Mucosa of descending colon (tissue), 3 donors: ENCODE data around the gene VIPR1. TPM values are rescaled to one million over a fixed set of nuclear protein-coding genes. Genes with fewer than 3 reads are reported as not detected.
A peak's percentile ranks its signal among the peaks of the same experiment; 100 is the strongest.

Source experiments
- ATAC-seq: fragments of 200-7000 bp; cut with Tn5 transposase; one replicate; pipeline ENCODE4 v1.9.1; 2020; ENCODE audit warnings: mild to moderate bottlenecking, moderate library complexity
- DNase-seq, 3 donors: peaks; one replicate each; pipeline ENCODE4 v3.0.0-alpha.2; 2020
- H3K36me3 ChIP-seq: fragments of 200-600 bp; one replicate; pipeline ENCODE4 v1.8.0; 2021; ENCODE audit warnings: low read depth, mild to moderate bottlenecking
- H3K4me1 ChIP-seq: fragments of 200-600 bp; one replicate; pipeline ENCODE4 v1.8.0; 2021; ENCODE audit warnings: low read depth, mild to moderate bottlenecking
- H3K4me3 ChIP-seq: fragments of 200-600 bp; one replicate; pipeline ENCODE4 v1.8.0; 2021; ENCODE audit warnings: mild to moderate bottlenecking
- H3K9me3 ChIP-seq: fragments of 200-600 bp; one replicate; pipeline ENCODE4 v1.8.0; 2021; ENCODE audit warnings: mild to moderate bottlenecking
- CTCF ChIP-seq: fragments of 200-600 bp; IDR thresholded peaks from one replicate; pipeline ENCODE4 v1.8.0; 2022; ENCODE audit warnings: antibody characterized with exemption, mild to moderate bottlenecking
- intact Hi-C, 2 donors: fragments of 100-400 bp; cut with DNase I in 1 of 2; cut with micrococcal nuclease in 1 of 2; formaldehyde crosslinking; loops; one replicate each; pipeline versions ENCODE4 v1.11.0 to v1.11.1; 2022; cut with DNase I, micrococcal nuclease
- total RNA-seq, 3 donors: library from RNA; stranded (reverse); fragmentation: NEBNext Ultra II Directional in 2 of 3; extraction: Animal tissue kit (Norgen Biotek cat#: 25700) in 2 of 3; gene quantifications; one replicate each; pipeline versions ENCODE4 v1.2.1 to v1.2.4, GENCODE V29; 2021 to 2023
- donor health status: DM: no; HTN: no; CAD: no; lungs with moderate emphysema.
- donor health status: DM: no; HTN: no; CAD: no.
- donor health status: DM: no; HTN: yes; CAD: no.

Gene VIPR1
- total RNA-seq, 3 donors from 2014 or later: 68.9 to 202 (median 148) TPM

GRCh38 chr3:42545284-42545900 is 42.9 kb downstream of the VIPR1 start:
- Histone ChIP-seq H3K4me1 (peaks cover 14% of the 10 kb centered on the region), H3K9me3 (no peaks in the 10 kb centered on the region), H3K36me3 (no peaks in the 10 kb centered on the region), H3K4me3 (no peak overlapping the region)
- no peak for TF ChIP-seq CTCF
- intact Hi-C loops: no loop called here
- ATAC-seq: no peak
- DNase-seq: no peak

- peaks cover 14% of the 10 kb centered on the region for H3K4me1 ChIP-seq
- TF ChIP-seq CTCF: no peak
- no peak for ATAC-seq
- no peak overlapping the region for H3K4me3 ChIP-seq
- H3K9me3 ChIP-seq: no peaks in the 10 kb centered on the region
- intact Hi-C loops: no loop called here
- no peaks in the 10 kb centered on the region for H3K36me3 ChIP-seq
- DNase-seq: no peak
Observed at GRCh38 chr3:42546691-42547213, 44.3 kb downstream of the VIPR1 start.

GRCh38 chr3:42547401-42547945 is 45.0 kb downstream of the VIPR1 start:
- intact Hi-C loops: no loop called here
- Histone ChIP-seq H3K9me3 (no peaks in the 10 kb centered on the region), H3K4me1 (peaks cover 14% of the 10 kb centered on the region), H3K36me3 (no peaks in the 10 kb centered on the region), H3K4me3 (no peak overlapping the region)
- peak; percentile 73 to 81 (median 80) for DNase-seq
- peak; percentile 77 for ATAC-seq
- peak; percentile 85 for TF ChIP-seq CTCF

- no peak for TF ChIP-seq CTCF
- Histone ChIP-seq H3K36me3 (no peaks in the 10 kb centered on the region), H3K4me1 (peaks cover 12% of the 10 kb centered on the region), H3K9me3 (no peaks in the 10 kb centered on the region), H3K4me3 (no peak overlapping the region)
- no peak for DNase-seq
- no peak for ATAC-seq
- intact Hi-C loops: no loop called here
Observed at GRCh38 chr3:42549131-42549530, 46.7 kb downstream of the VIPR1 start.

GRCh38 chr3:42550250-42550649 is 47.8 kb downstream of the VIPR1 start:
- ATAC-seq (no peak), DNase-seq (no peak)
- Histone ChIP-seq H3K4me1 (peaks cover 1% of the 10 kb centered on the region), H3K36me3 (no peaks in the 10 kb centered on the region), H3K4me3 (no peak overlapping the region), H3K9me3 (no peaks in the 10 kb centered on the region)
- no peak for TF ChIP-seq CTCF
- intact Hi-C loops: no loop called here
